A549 (cell line): ENCODE results near the gene DUSP9. TPM values are rescaled to one million over a fixed set of nuclear protein-coding genes. Genes with fewer than 3 reads are reported as not detected.

ENCODE experiments used
- ATAC-seq, 2 experiments: fragments of 200-7000 bp in 1 of 2; fragments of >200 bp in 1 of 2; cut with Nextera tagmentation in 1 of 2; cut with Tn5 transposase in 1 of 2; 3 replicates each; pipeline versions ENCODE4 v1.8.0 to v1.9.1; 2018 to 2020; ENCODE audit warnings: mild to moderate bottlenecking in 1 of 2, moderate library complexity in 1 of 2
- CTCF ChIA-PET: fragments of 300-600 bp; sonication (Branson Sonifier 250); formaldehyde crosslinking; extraction: SDS; loops from one replicate; lab custom pipeline; 2021; ENCODE audit warnings: antibody characterized with exemption, inconsistent platforms; lab: Yijun Ruan, JAX
- POLR2A ChIA-PET: fragments of 350-600 bp; formaldehyde crosslinking; extraction: SDS; loops from one replicate; lab custom pipeline; 2021; ENCODE audit warnings: antibody characterized with exemption, inconsistent platforms; lab: Yijun Ruan, JAX
- DNase-seq, 2 experiments: peaks; one replicate each; pipeline versions ENCODE4 v3.0.0 to v3.0.0-alpha.2; 2011 to 2016; ENCODE audit warnings: low read depth in 1 of 2, low spot score in 1 of 2
- FAIRE-seq: peaks from 2 replicates; lab custom pipeline; 2011; peaks lifted over from hg19 to GRCh38; lab: Jason Lieb, UNC
- H3K27ac ChIP-seq, 2 experiments: fragments of >200 bp; sonication (Bioruptor Twin); formaldehyde crosslinking; 3 replicates each; pipeline ENCODE4 v1.5.1; 2016 to 2017
- H3K4me1 ChIP-seq: fragments of >200 bp; sonication (Bioruptor Twin); formaldehyde crosslinking; 3 replicates; pipeline ENCODE4 v1.6.1; 2016
- H3K4me2 ChIP-seq: fragments of >200 bp; sonication (Bioruptor Twin); formaldehyde crosslinking; 3 replicates; pipeline ENCODE4 v1.6.1; 2016
- H3K4me3 ChIP-seq: fragments of >200 bp; sonication (Bioruptor Twin); formaldehyde crosslinking; 3 replicates; pipeline ENCODE4 v1.5.1; 2016
- H3K9me3 ChIP-seq: fragments of >200 bp; sonication (Bioruptor Twin); formaldehyde crosslinking; 3 replicates; pipeline ENCODE4 v1.6.1; 2016
- ATOH8 ChIP-seq: fragments of 250-450 bp; sonication (Bioruptor Pico); IDR thresholded peaks from 2 replicates; pipeline ENCODE4 v1.5.0; 2020; ENCODE audit warnings: low read depth, mild to moderate bottlenecking, moderate library complexity
- BHLHE40 ChIP-seq: IDR thresholded peaks from 2 replicates; pipeline ENCODE4 v1.6.1; 2012; ENCODE audit warnings: low read depth, low read length, inconsistent platforms
- CHD4 ChIP-seq: fragments of 200-600 bp; sonication (generic); IDR thresholded peaks from 2 replicates; pipeline ENCODE4 v1.6.1; 2016; ENCODE audit warnings: antibody characterized with exemption, mild to moderate bottlenecking, borderline replicate concordance
- EHF ChIP-seq: fragments of 250-450 bp; sonication (Bioruptor Pico); IDR thresholded peaks from 2 replicates; pipeline ENCODE4 v1.5.0; 2020; ENCODE audit warnings: mild to moderate bottlenecking
- FOSB ChIP-seq: fragments of 250-450 bp; sonication (Bioruptor Pico); IDR thresholded peaks from 2 replicates; pipeline ENCODE4 v1.5.0; 2020; ENCODE audit warnings: mild to moderate bottlenecking, moderate library complexity
- FOSL2 ChIP-seq, 2 experiments: fragments of 450-650 bp in 1 of 2; fragments of >200 bp in 1 of 2; sonication (Bioruptor Twin) in 1 of 2; formaldehyde crosslinking; IDR thresholded peaks; 2 replicates each; pipeline versions ENCODE4 v1.5.0 to v1.6.1; 2016 to 2020; ENCODE audit warnings: mild to moderate bottlenecking in 1 of 2, moderate library complexity in 1 of 2
- KDM1A ChIP-seq: fragments of 200-600 bp; sonication (generic); IDR thresholded peaks from 2 replicates; pipeline ENCODE4 v1.6.1; 2016; ENCODE audit warnings: low read depth, mild to moderate bottlenecking
- KDM5A ChIP-seq: fragments of 200-600 bp; sonication (generic); IDR thresholded peaks from 2 replicates; pipeline ENCODE4 v1.6.1; 2016; ENCODE audit warnings: antibody characterized with exemption, mild to moderate bottlenecking
- MAFK ChIP-seq: fragments of 450-650 bp; IDR thresholded peaks from 2 replicates; pipeline ENCODE4 v1.6.1; 2014; ENCODE audit not compliant: partially characterized antibody
- PHF8 ChIP-seq: fragments of 200-600 bp; sonication (generic); IDR thresholded peaks from 2 replicates; pipeline ENCODE4 v1.6.1; 2016; ENCODE audit warnings: low read depth, mild to moderate bottlenecking, antibody characterized with exemption, moderate library complexity, borderline replicate concordance
- RFX5 ChIP-seq: fragments of 450-650 bp; IDR thresholded peaks from 2 replicates; pipeline ENCODE4 v1.7.1; 2014; ENCODE audit warnings: antibody characterized with exemption, mild to moderate bottlenecking, moderate library complexity
- RNF2 ChIP-seq: fragments of 200-600 bp; sonication (generic); IDR thresholded peaks from 2 replicates; pipeline ENCODE4 v1.6.1; 2016; ENCODE audit warnings: low read depth, mild to moderate bottlenecking, antibody characterized with exemption, moderate library complexity, borderline replicate concordance
- ZC3H11A ChIP-seq: fragments of 450-650 bp; IDR thresholded peaks from 2 replicates; pipeline ENCODE4 v1.6.1; 2014; ENCODE audit warnings: antibody characterized with exemption, mild to moderate bottlenecking
- ZFP36 ChIP-seq: fragments of 450-650 bp; IDR thresholded peaks from 2 replicates; pipeline ENCODE4 v1.6.1; 2014; ENCODE audit warnings: borderline replicate concordance; ENCODE audit not compliant: partially characterized antibody
- ZNF302 ChIP-seq: fragments of 250-450 bp; sonication (Bioruptor Pico); IDR thresholded peaks from 2 replicates; pipeline ENCODE4 v1.9.0; 2021; ENCODE audit warnings: inconsistent platforms, mild to moderate bottlenecking, moderate library complexity
- WGBS: methylation state at CpG from one replicate; pipeline ENCODE4 v1.1.6; 2017; ENCODE audit errors: missing lambda C conversion rate; 5-methylcytosine and 5-hydroxymethylcytosine counted together
- polyA plus RNA-seq, 4 experiments: library from polyadenylated mRNA; depleted of rRNA in 3 of 4; stranded (reverse); fragments of >200 nt; fragmentation: RNase III in 1 of 4; extraction: RNeasy Plus Mini Kit Qiagen cat#74134 plus additional on column Dnase treatment in 1 of 4; gene quantifications; 2 replicates in 3 of 4; 3 replicates in 1 of 4; pipeline ENCODE4 v1.2.3, GENCODE V29; 2011 to 2017
- TF ChIP-seq, protein P1 (sequence below): fragments of 200-600 bp; sonication (generic); IDR thresholded peaks from 2 replicates; pipeline ENCODE4 v1.6.1; 2016; ENCODE audit warnings: antibody characterized with exemption, mild to moderate bottlenecking, moderate library complexity
- TF ChIP-seq, protein P2 (sequence below): fragments of 150-350 bp; IDR thresholded peaks from 2 replicates; pipeline ENCODE4 v1.6.1; 2014; ENCODE audit warnings: low read depth, mild to moderate bottlenecking, low read length
- TF ChIP-seq, protein P3 (sequence below): fragments of >200 bp; sonication (Bioruptor Twin); formaldehyde crosslinking; IDR thresholded peaks from 3 replicates; pipeline ENCODE4 v1.6.1; 2016
- TF ChIP-seq, protein P4 (sequence below): fragments of >200 bp; sonication (Bioruptor Twin); formaldehyde crosslinking; IDR thresholded peaks from 3 replicates; pipeline ENCODE4 v1.5.1; 2016
- TF ChIP-seq, protein P5 (sequence below): IDR thresholded peaks from 2 replicates; pipeline ENCODE4 v1.6.1; 2012

Gene DUSP9
- polyA plus RNA-seq, 2 of the 4 experiments (the other 2 are of a cell fraction): 0.75 to 1.6 TPM

- Histone ChIP-seq H3K4me2 (no peak overlapping the region), H3K27ac (no peak overlapping the region), H3K4me1 (peaks cover 14% of the 10 kb centered on the region), H3K4me3 (no peak overlapping the region), H3K9me3 (no peaks in the 10 kb centered on the region)
- FAIRE-seq (no peak), DNase-seq (no peak), ATAC-seq (no peak)
- WGBS: 90% methylated on average over 2 of the region's 21 CpGs
- ChIA-PET CTCF (interaction anchor here (0.6 to 10.1 kb wide), 7 partner anchors 9 to 36 kb away, joined by 3 to 43 read pairs (median 5); partner anchors contain the start of gene DUSP9), POLR2A (no interaction called here)
- TF ChIP-seq FOSB (CRISPR knock-in tag): no peak
- TF ChIP-seq RFX5: no peak
- TF ChIP-seq MAFK: no peak
- TF ChIP-seq BHLHE40: no peak
- TF ChIP-seq ZFP36: no peak
- TF ChIP-seq RNF2: no peak
- TF ChIP-seq, protein P1, sequence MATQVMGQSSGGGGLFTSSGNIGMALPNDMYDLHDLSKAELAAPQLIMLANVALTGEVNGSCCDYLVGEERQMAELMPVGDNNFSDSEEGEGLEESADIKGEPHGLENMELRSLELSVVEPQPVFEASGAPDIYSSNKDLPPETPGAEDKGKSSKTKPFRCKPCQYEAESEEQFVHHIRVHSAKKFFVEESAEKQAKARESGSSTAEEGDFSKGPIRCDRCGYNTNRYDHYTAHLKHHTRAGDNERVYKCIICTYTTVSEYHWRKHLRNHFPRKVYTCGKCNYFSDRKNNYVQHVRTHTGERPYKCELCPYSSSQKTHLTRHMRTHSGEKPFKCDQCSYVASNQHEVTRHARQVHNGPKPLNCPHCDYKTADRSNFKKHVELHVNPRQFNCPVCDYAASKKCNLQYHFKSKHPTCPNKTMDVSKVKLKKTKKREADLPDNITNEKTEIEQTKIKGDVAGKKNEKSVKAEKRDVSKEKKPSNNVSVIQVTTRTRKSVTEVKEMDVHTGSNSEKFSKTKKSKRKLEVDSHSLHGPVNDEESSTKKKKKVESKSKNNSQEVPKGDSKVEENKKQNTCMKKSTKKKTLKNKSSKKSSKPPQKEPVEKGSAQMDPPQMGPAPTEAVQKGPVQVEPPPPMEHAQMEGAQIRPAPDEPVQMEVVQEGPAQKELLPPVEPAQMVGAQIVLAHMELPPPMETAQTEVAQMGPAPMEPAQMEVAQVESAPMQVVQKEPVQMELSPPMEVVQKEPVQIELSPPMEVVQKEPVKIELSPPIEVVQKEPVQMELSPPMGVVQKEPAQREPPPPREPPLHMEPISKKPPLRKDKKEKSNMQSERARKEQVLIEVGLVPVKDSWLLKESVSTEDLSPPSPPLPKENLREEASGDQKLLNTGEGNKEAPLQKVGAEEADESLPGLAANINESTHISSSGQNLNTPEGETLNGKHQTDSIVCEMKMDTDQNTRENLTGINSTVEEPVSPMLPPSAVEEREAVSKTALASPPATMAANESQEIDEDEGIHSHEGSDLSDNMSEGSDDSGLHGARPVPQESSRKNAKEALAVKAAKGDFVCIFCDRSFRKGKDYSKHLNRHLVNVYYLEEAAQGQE: no peak
- no peak for TF ChIP-seq PHF8
- TF ChIP-seq, protein P2, sequence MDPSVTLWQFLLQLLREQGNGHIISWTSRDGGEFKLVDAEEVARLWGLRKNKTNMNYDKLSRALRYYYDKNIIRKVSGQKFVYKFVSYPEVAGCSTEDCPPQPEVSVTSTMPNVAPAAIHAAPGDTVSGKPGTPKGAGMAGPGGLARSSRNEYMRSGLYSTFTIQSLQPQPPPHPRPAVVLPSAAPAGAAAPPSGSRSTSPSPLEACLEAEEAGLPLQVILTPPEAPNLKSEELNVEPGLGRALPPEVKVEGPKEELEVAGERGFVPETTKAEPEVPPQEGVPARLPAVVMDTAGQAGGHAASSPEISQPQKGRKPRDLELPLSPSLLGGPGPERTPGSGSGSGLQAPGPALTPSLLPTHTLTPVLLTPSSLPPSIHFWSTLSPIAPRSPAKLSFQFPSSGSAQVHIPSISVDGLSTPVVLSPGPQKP: no peak
- TF ChIP-seq KDM5A: no peak
- no peak for TF ChIP-seq KDM1A
- no peak for TF ChIP-seq ZC3H11A
- TF ChIP-seq, protein P3, sequence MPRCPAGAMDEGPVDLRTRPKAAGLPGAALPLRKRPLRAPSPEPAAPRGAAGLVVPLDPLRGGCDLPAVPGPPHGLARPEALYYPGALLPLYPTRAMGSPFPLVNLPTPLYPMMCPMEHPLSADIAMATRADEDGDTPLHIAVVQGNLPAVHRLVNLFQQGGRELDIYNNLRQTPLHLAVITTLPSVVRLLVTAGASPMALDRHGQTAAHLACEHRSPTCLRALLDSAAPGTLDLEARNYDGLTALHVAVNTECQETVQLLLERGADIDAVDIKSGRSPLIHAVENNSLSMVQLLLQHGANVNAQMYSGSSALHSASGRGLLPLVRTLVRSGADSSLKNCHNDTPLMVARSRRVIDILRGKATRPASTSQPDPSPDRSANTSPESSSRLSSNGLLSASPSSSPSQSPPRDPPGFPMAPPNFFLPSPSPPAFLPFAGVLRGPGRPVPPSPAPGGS: no peak
- TF ChIP-seq ZNF302: no peak
- TF ChIP-seq, protein P4, sequence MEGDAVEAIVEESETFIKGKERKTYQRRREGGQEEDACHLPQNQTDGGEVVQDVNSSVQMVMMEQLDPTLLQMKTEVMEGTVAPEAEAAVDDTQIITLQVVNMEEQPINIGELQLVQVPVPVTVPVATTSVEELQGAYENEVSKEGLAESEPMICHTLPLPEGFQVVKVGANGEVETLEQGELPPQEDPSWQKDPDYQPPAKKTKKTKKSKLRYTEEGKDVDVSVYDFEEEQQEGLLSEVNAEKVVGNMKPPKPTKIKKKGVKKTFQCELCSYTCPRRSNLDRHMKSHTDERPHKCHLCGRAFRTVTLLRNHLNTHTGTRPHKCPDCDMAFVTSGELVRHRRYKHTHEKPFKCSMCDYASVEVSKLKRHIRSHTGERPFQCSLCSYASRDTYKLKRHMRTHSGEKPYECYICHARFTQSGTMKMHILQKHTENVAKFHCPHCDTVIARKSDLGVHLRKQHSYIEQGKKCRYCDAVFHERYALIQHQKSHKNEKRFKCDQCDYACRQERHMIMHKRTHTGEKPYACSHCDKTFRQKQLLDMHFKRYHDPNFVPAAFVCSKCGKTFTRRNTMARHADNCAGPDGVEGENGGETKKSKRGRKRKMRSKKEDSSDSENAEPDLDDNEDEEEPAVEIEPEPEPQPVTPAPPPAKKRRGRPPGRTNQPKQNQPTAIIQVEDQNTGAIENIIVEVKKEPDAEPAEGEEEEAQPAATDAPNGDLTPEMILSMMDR: no peak
- no peak for TF ChIP-seq FOSL2 (IDR thresholded peaks at IDR 0.05)
- no peak for TF ChIP-seq FOSL2 (CRISPR knock-in tag; IDR thresholded peaks at IDR 0.05)
- no peak for TF ChIP-seq EHF (CRISPR knock-in tag)
- no peak for TF ChIP-seq CHD4
- no peak for TF ChIP-seq ATOH8
- TF ChIP-seq, protein P5, sequence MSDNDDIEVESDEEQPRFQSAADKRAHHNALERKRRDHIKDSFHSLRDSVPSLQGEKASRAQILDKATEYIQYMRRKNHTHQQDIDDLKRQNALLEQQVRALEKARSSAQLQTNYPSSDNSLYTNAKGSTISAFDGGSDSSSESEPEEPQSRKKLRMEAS: no peak
- TF ChIP-seq, all 56 proteins: peak for 0
These were observed 21.6 kb upstream of the DUSP9 start for GRCh38 chrX:153625271-153626024.
